SW 1271 (cell line): ENCODE measurements around the gene ZMYM2.
"Not testable (repeated sequence)": the region's sequence is repeated elsewhere in the genome, so short reads cannot be mapped to it uniquely, and the experiment has no call there.

Experiments used
- DNase-seq, 2 experiments: peaks; one replicate each; lab custom pipeline; 2025; lab: John Stamatoyannopoulos, UW

ZMYM2 gene

GRCh38 chr13:19982447-19983043, 24.0 kb downstream of the ZMYM2 start:
- DNase-seq, result no peak

- DNase-seq, result peak in 1 of 2 experiments; percentile 37
These were observed 26.1 kb downstream of the ZMYM2 start for GRCh38 chr13:19984430-19985218.

- DNase-seq, result no peak
These were observed 26.7 kb downstream of the ZMYM2 start for GRCh38 chr13:19985219-19985556.

- no peak for DNase-seq
These were observed 33.0 kb downstream of the ZMYM2 start for GRCh38 chr13:19991531-19991930.

- no peak for DNase-seq
These were observed 34.5 kb downstream of the ZMYM2 start for GRCh38 chr13:19993024-19993423.

- DNase-seq, result no peak
These were observed 40.4 kb downstream of the ZMYM2 start for GRCh38 chr13:19998960-19999359.

GRCh38 chr13:20000062-20000552, 41.6 kb downstream of the ZMYM2 start:
- DNase-seq, result no peak

- no peak for DNase-seq
These were observed 43.1 kb downstream of the ZMYM2 start for GRCh38 chr13:20001366-20002190.

GRCh38 chr13:20002787-20003186, 44.3 kb downstream of the ZMYM2 start:
- DNase-seq, result no peak

GRCh38 chr13:20006206-20006605, 47.7 kb downstream of the ZMYM2 start:
- no peak for DNase-seq

GRCh38 chr13:20015763-20016162, 57.2 kb downstream of the ZMYM2 start:
- DNase-seq, result no peak

GRCh38 chr13:20016649-20017364, 58.3 kb downstream of the ZMYM2 start:
- DNase-seq, result no peak

GRCh38 chr13:20017365-20017711, 58.8 kb downstream of the ZMYM2 start:
- no peak for DNase-seq

GRCh38 chr13:20019043-20019442, 60.5 kb downstream of the ZMYM2 start:
- no peak for DNase-seq

- DNase-seq, result no peak
These were observed 66.2 kb downstream of the ZMYM2 start for GRCh38 chr13:20024702-20025101.

GRCh38 chr13:20028953-20029352, 70.4 kb downstream of the ZMYM2 start:
- DNase-seq, result no peak

- no peak for DNase-seq
These were observed 75.0 kb downstream of the ZMYM2 start for GRCh38 chr13:20033486-20033885.

GRCh38 chr13:20035130-20035529, 76.6 kb downstream of the ZMYM2 start:
- DNase-seq, result no peak

GRCh38 chr13:20037908-20038307, 79.4 kb downstream of the ZMYM2 start:
- no peak for DNase-seq

- not testable (repeated sequence) for DNase-seq
These were observed 84.1 kb downstream of the ZMYM2 start for GRCh38 chr13:20042603-20043002.

- DNase-seq, result no peak
These were observed 84.8 kb downstream of the ZMYM2 start for GRCh38 chr13:20043207-20043925.

- DNase-seq, result no peak
These were observed 85.6 kb downstream of the ZMYM2 start for GRCh38 chr13:20044086-20044485.
